K562 (cell line): Measurements from ENCODE around the gene ALDOC. TPM values are rescaled to one million over a fixed set of nuclear protein-coding genes. Genes with fewer than 3 reads are reported as not detected.

ENCODE experiments used
- ATAC-seq: fragments of 200-7000 bp; cut with Tn5 transposase; 3 replicates; pipeline ENCODE4 v1.9.1; 2020; ENCODE audit warnings: moderate library complexity
- BruUV-seq: library from RNA; stranded (reverse); fragments of 400-500 nt; replicated peaks from 2 replicates; lab custom pipeline; 2021; lab: Mats Ljungman, UMichigan
- CTCF ChIA-PET: fragments of 300-600 bp; formaldehyde crosslinking; extraction: SDS; loops from one replicate; lab custom pipeline; 2021; ENCODE audit warnings: low intra/inter-chr PET ratio; lab: Yijun Ruan, JAX
- POLR2A ChIA-PET: fragments of 300-600, 350-650 bp; sonication (Branson Sonifier 250); formaldehyde crosslinking; extraction: SDS; loops from one replicate; lab custom pipeline; 2021; ENCODE audit warnings: antibody characterized with exemption, inconsistent platforms; lab: Yijun Ruan, JAX
- DNase-seq, 4 experiments: peaks; one replicate each; pipeline versions ENCODE4 v3.0.0 to v3.0.0-alpha.2; 2011 to 2018; ENCODE audit warnings: low spot score in 3 of 4, mixed read lengths in 3 of 4; ENCODE audit errors: extremely low read depth in 1 of 4
- FAIRE-seq: peaks from 2 replicates; lab custom pipeline; 2011; peaks lifted over from hg19 to GRCh38; lab: Jason Lieb, UNC
- H2AFZ ChIP-seq: 2 replicates; pipeline ENCODE4 v1.6.0; 2011; ENCODE audit warnings: low read depth, low read length, control low read depth, inconsistent platforms
- H3K27ac ChIP-seq: fragments of 200-600 bp; 3 replicates; pipeline ENCODE4 v1.8.0; 2011; ENCODE audit warnings: low read depth, mild to moderate bottlenecking, control low read depth, inconsistent platforms, low read length, moderate library complexity, mixed read lengths; ENCODE audit errors: extremely low read depth
- H3K27me3 ChIP-seq, 2 experiments: fragments of 300-600 bp in 1 of 2; 2 replicates in 1 of 2; 3 replicates in 1 of 2; pipeline versions ENCODE4 v1.6.0 to v1.8.0; 2011; ENCODE audit warnings: inconsistent platforms in 2 of 2, low read length in 2 of 2, mild to moderate bottlenecking in 1 of 2, mixed read lengths in 1 of 2, moderate library complexity in 1 of 2; ENCODE audit not compliant: control insufficient read depth in 2 of 2, insufficient read depth in 2 of 2
- H3K36me3 ChIP-seq: fragments of 300-600 bp; 3 replicates; pipeline ENCODE4 v1.8.0; 2011; ENCODE audit warnings: mild to moderate bottlenecking, low read length, inconsistent platforms; ENCODE audit not compliant: control insufficient read depth, insufficient read depth
- H3K4me1 ChIP-seq, 2 experiments: fragments of 200-600 bp in 1 of 2; replicated peaks in 1 of 2; 2 replicates in 1 of 2; 3 replicates in 1 of 2; pipeline versions ENCODE4 v1.5.1 to v1.8.0; 2011; ENCODE audit warnings: inconsistent platforms in 2 of 2, low read length in 2 of 2, mild to moderate bottlenecking in 1 of 2, mixed read lengths in 1 of 2, moderate library complexity in 1 of 2; ENCODE audit not compliant: control insufficient read depth in 2 of 2, insufficient read depth in 2 of 2
- H3K4me2 ChIP-seq: 2 replicates; pipeline ENCODE4 v1.6.1; 2011; ENCODE audit warnings: low read length, control low read depth, inconsistent platforms, mixed read lengths; ENCODE audit not compliant: insufficient read depth
- H3K4me3 ChIP-seq: fragments of 200-600 bp; sonication (generic), shearing (Covaris generic); 2 replicates; pipeline ENCODE4 v1.5.1; 2016; ENCODE audit warnings: control low read depth, inconsistent platforms
- H3K79me2 ChIP-seq: fragments of 200-600 bp; 3 replicates; pipeline ENCODE4 v1.8.0; 2011; ENCODE audit warnings: low read length, inconsistent platforms; ENCODE audit not compliant: control insufficient read depth, insufficient read depth
- H3K9ac ChIP-seq, 2 experiments: 2 replicates each; pipeline versions ENCODE4 v1.6.0 to v1.6.1; 2011; ENCODE audit warnings: low read depth in 2 of 2, low read length in 2 of 2, control low read depth in 1 of 2, inconsistent platforms in 1 of 2, mild to moderate bottlenecking in 1 of 2, mixed read lengths in 1 of 2; ENCODE audit not compliant: insufficient read depth in 1 of 2
- H3K9me1 ChIP-seq: one replicate; pipeline ENCODE4 v1.6.0; 2011; ENCODE audit warnings: inconsistent platforms, mild to moderate bottlenecking, low read length, moderate library complexity; ENCODE audit not compliant: control insufficient read depth, insufficient read depth
- H3K9me3 ChIP-seq: replicated peaks from 2 replicates; pipeline ENCODE4 v1.5.1; 2011; ENCODE audit warnings: low read depth, low read length, inconsistent platforms; ENCODE audit not compliant: control insufficient read depth, insufficient read depth
- H4K20me1 ChIP-seq: replicated peaks from 2 replicates; pipeline ENCODE4 v1.6.1; 2011; ENCODE audit warnings: low read length, inconsistent platforms, mixed read lengths; ENCODE audit not compliant: control insufficient read depth, insufficient read depth
- ADNP ChIP-seq: fragments of 200-800 bp; sonication (Bioruptor generic); IDR thresholded peaks from 2 replicates; pipeline ENCODE4 v1.6.1; 2016; ENCODE audit warnings: missing genetic modification characterization, missing compliant biosample characterization
- BCOR ChIP-seq: fragments of 450-650 bp; IDR thresholded peaks from 2 replicates; pipeline ENCODE4 v1.6.1; 2016
- ESRRA ChIP-seq: fragments of 450-650 bp; IDR thresholded peaks from 2 replicates; pipeline ENCODE4 v1.6.1; 2014; ENCODE audit warnings: low read depth, mild to moderate bottlenecking, moderate library complexity, borderline replicate concordance
- ETV1 ChIP-seq: fragments of 450-650 bp; conservative IDR thresholded peaks from 2 replicates; pipeline ENCODE4 v1.6.1; 2016; ENCODE audit warnings: missing genetic modification characterization, control low read depth, low read depth, missing compliant biosample characterization
- GABPB1 ChIP-seq: sonication (generic); formaldehyde crosslinking; IDR thresholded peaks from 2 replicates; pipeline ENCODE4 v1.8.0; 2022; ENCODE audit warnings: mild to moderate bottlenecking, missing genetic modification reagents
- RBM25 ChIP-seq: fragments of 200-400 bp; formaldehyde crosslinking; IDR thresholded peaks from 2 replicates; pipeline ENCODE4 v1.6.1; 2018; ENCODE audit warnings: low read length, low read depth, moderate library complexity; ENCODE audit not compliant: severe bottlenecking
- SNIP1 ChIP-seq: fragments of 450-650 bp; IDR thresholded peaks from 2 replicates; pipeline ENCODE4 v1.7.1; 2017; ENCODE audit warnings: low read depth, mild to moderate bottlenecking
- WGBS: fragments of 100-300 bp; shearing (Covaris generic); methylation state at CpG from one replicate; pipeline ENCODE4 v1.1.6; 2016; ENCODE audit warnings: low coverage, mixed read lengths; ENCODE audit not compliant: insufficient coverage; ENCODE audit errors: missing lambda C conversion rate; 5-methylcytosine and 5-hydroxymethylcytosine counted together
- in situ Hi-C: fragments of 300-500 bp; cut with MboI; formaldehyde crosslinking; loops from 4 replicates; pipeline ENCODE4 v1.15.0; 2018; ENCODE audit warnings: inconsistent platforms, mixed read lengths
- intact Hi-C: fragments of 100-400 bp; cut with micrococcal nuclease; formaldehyde crosslinking; loops from 2 replicates; pipeline ENCODE4 v1.14.2; 2022
- polyA plus RNA-seq, 8 experiments: library from polyadenylated mRNA; depleted of rRNA in 4 of 8; stranded (reverse) in 5 of 8; unstranded in 3 of 8; fragments of >200 nt; fragmentation: Nextera tagmentation in 2 of 8; fragmentation: Illumina TruSeq in 1 of 8; extraction: Ambion mirVana in 2 of 8; extraction: Trizol in 1 of 8; gene quantifications; 2 replicates each; pipeline versions ENCODE4 v1.2.1 to v1.2.3, GENCODE V29; 2011 to 2014; ENCODE audit warnings: inconsistent platforms in 1 of 8, missing spikeins in 1 of 8
- total RNA-seq, 7 experiments: library from RNA; depleted of rRNA in 6 of 7; stranded (reverse); fragments of >200 nt in 6 of 7; fragmentation: Illumina TruSeq in 2 of 7; extraction: Trizol in 2 of 7; gene quantifications; 2 replicates each; pipeline versions ENCODE4 v1.2.1 to v1.2.3, GENCODE V29; 2011 to 2021; ENCODE audit warnings: low replicate concordance in 1 of 7
- TF ChIP-seq, protein P1 (sequence below): IDR thresholded peaks from 2 replicates; pipeline ENCODE4 v1.6.1; 2011; ENCODE audit warnings: borderline replicate concordance, low read depth, mild to moderate bottlenecking, moderate library complexity, low read length; ENCODE audit not compliant: insufficient read depth, poor library complexity, severe bottlenecking

ALDOC gene
- total and polyA plus RNA-seq, 9 of the 15 experiments (the other 6 are each of a cell fraction or from before 2014, with no cell fraction given) = 43.2 to 263 (median 99.2) TPM

DNA sequence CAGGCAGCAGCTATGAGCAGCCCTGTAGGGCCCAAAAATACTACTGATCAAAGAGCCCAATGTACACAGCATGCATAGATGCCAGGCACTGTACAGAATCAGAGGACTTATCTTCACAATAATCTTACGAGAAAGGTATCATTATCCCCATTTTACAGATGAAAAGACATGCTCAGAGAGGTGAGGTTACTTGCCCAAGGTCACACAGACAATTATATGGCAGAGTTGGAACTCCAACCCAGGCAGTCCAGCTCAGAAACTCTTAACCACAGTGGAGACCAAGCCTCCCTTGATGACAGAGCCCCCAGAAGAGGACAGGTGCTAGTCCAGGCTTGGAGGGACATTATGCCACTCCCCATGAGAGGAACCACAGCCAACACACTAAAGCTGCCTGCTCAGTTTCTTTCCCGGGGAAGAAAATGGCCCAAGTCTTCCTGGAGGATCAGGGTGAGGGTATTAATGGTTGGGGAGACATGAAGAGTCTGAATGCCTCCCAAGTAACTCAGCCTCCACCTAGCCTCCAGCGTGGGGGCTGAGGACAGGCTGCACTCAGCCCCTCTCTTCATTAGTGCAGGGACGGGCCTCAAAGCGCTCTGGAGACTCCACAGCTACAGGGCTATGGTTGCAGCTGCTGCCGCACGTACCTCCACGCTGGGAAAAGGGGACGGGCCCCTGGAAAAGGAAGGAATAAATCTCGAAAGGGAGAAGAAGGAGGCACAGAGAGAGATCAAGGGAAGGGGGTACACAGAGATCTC is 25.1 kb downstream of the ALDOC start:
- Histone ChIP-seq H3K4me2 (peak overlapping the region; percentile 80), H3K9ac (peak overlapping the region; percentile 26 to 90; a peak in 3 of 4 replicates), H2AFZ (peak overlapping the region; percentile 34), H3K27ac (no peak overlapping the region), H3K79me2 (peaks cover 3% of the 10 kb centered on the region; the same call in 2 of the 3 replicates), H3K9me1 (peaks cover 4% of the 10 kb centered on the region), H4K20me1 (peaks cover 4% of the 10 kb centered on the region), H3K4me1 (peaks cover 13 to 27% of the 10 kb centered on the region in 2 experiments; a peak in 4 of 5 replicates), H3K36me3 (peaks cover 41% of the 10 kb centered on the region), H3K4me3 (peak overlapping the region; percentile 75), H3K9me3 (no peaks in the 10 kb centered on the region), H3K27me3 (no peaks in the 10 kb centered on the region)
- in situ Hi-C loops = no loop called here
- ATAC-seq (peak; percentile 19), DNase-seq (peak in 1 of 4 experiments; percentile 29), FAIRE-seq (peak; percentile 65)
- BruUV-seq = no TSS peak
- 16% methylated on average over 8 of the region's 10 CpGs for WGBS
- intact Hi-C loops = no loop called here
- CTCF ChIA-PET = no interaction called here
- POLR2A ChIA-PET = interaction anchor here (0.6 to 1.5 kb wide), 6 partner anchors 8 to 152 kb away, joined by 3 to 6 read pairs (median 4); partner anchors contain the start of gene ALDOC
- peak; percentile 91 for TF ChIP-seq BCOR
- TF ChIP-seq SNIP1 = no peak
- TF ChIP-seq RBM25 = peak; percentile 59
- no peak for TF ChIP-seq GABPB1 (CRISPR knock-in tag)
- TF ChIP-seq ADNP (tag) = peak; percentile 47; the same call in 1 of the 2 replicates
- TF ChIP-seq, protein P1, sequence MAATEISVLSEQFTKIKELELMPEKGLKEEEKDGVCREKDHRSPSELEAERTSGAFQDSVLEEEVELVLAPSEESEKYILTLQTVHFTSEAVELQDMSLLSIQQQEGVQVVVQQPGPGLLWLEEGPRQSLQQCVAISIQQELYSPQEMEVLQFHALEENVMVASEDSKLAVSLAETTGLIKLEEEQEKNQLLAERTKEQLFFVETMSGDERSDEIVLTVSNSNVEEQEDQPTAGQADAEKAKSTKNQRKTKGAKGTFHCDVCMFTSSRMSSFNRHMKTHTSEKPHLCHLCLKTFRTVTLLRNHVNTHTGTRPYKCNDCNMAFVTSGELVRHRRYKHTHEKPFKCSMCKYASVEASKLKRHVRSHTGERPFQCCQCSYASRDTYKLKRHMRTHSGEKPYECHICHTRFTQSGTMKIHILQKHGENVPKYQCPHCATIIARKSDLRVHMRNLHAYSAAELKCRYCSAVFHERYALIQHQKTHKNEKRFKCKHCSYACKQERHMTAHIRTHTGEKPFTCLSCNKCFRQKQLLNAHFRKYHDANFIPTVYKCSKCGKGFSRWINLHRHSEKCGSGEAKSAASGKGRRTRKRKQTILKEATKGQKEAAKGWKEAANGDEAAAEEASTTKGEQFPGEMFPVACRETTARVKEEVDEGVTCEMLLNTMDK = no peak
- no peak for TF ChIP-seq ETV1 (tag)
- peak; percentile 76 for TF ChIP-seq ESRRA
